ENCODE measurements around the gene PLEKHG3.
A peak's percentile ranks its signal among the peaks of the same experiment; 100 is the strongest.

The PLEKHG3 gene

GRCh38 chr14:64722842-64723447, 18.7 kb downstream of the PLEKHG3 start:
- H3K27ac ChIP-seq, result peak overlapping the region; percentile 94
- peak; percentile 80 for DNase-seq (ENCODE audit: low read depth, low spot score)

GRCh38 chr14:64723691-64724577, 19.7 kb downstream of the PLEKHG3 start:
- DNase-seq (ENCODE audit: low read depth, low spot score), result peak; percentile 66
- H3K27ac ChIP-seq, result peak overlapping the region; percentile 94

- peak overlapping the region; percentile 94 for H3K27ac ChIP-seq
- DNase-seq (ENCODE audit: low read depth, low spot score), result no peak
Measured at GRCh38 chr14:64724578-64724930, 20.3 kb downstream of the PLEKHG3 start.

- peak overlapping the region; percentile 94 for H3K27ac ChIP-seq
- no peak for DNase-seq (ENCODE audit: low read depth, low spot score)
Measured at GRCh38 chr14:64725261-64725815, 21.1 kb downstream of the PLEKHG3 start.

GRCh38 chr14:64725879-64726584, 21.8 kb downstream of the PLEKHG3 start:
- DNase-seq (ENCODE audit: low read depth, low spot score), result no peak
- peak overlapping the region; percentile 94 for H3K27ac ChIP-seq

- peak overlapping the region; percentile 94 for H3K27ac ChIP-seq
- peak; percentile 89 for DNase-seq (ENCODE audit: low read depth, low spot score)
Measured at GRCh38 chr14:64726585-64726890, 22.3 kb downstream of the PLEKHG3 start.

GRCh38 chr14:64727551-64728071, 23.4 kb downstream of the PLEKHG3 start:
- DNase-seq (ENCODE audit: low read depth, low spot score), result no peak
- peak overlapping the region; percentile 94 for H3K27ac ChIP-seq

- DNase-seq (ENCODE audit: low read depth, low spot score), result no peak
- H3K27ac ChIP-seq, result no peak overlapping the region
Measured at GRCh38 chr14:64728106-64728505, 23.9 kb downstream of the PLEKHG3 start.

- H3K27ac ChIP-seq, result no peak overlapping the region
- no peak for DNase-seq (ENCODE audit: low read depth, low spot score)
Measured at GRCh38 chr14:64728856-64729255, 24.6 kb downstream of the PLEKHG3 start.

- no peak overlapping the region for H3K27ac ChIP-seq
- DNase-seq (ENCODE audit: low read depth, low spot score), result no peak
Measured at GRCh38 chr14:64729386-64730060, 25.3 kb downstream of the PLEKHG3 start.

GRCh38 chr14:64730061-64730440, 25.8 kb downstream of the PLEKHG3 start:
- DNase-seq (ENCODE audit: low read depth, low spot score), result no peak
- H3K27ac ChIP-seq, result no peak overlapping the region

GRCh38 chr14:64730681-64731080, 26.5 kb downstream of the PLEKHG3 start:
- no peak overlapping the region for H3K27ac ChIP-seq
- no peak for DNase-seq (ENCODE audit: low read depth, low spot score)

GRCh38 chr14:64731141-64731581, 26.9 kb downstream of the PLEKHG3 start:
- no peak for DNase-seq (ENCODE audit: low read depth, low spot score)
- no peak overlapping the region for H3K27ac ChIP-seq

- H3K27ac ChIP-seq, result no peak overlapping the region
- no peak for DNase-seq (ENCODE audit: low read depth, low spot score)
Measured at GRCh38 chr14:64732066-64732465, 27.8 kb downstream of the PLEKHG3 start.

GRCh38 chr14:64732536-64733120, 28.4 kb downstream of the PLEKHG3 start:
- DNase-seq (ENCODE audit: low read depth, low spot score), result no peak

GRCh38 chr14:64733321-64733720, 29.1 kb downstream of the PLEKHG3 start:
- no peak for DNase-seq (ENCODE audit: low read depth, low spot score)
- H3K27ac ChIP-seq, result no peak overlapping the region

More at GRCh38 chr14:64732536-64733120, 28.4 kb downstream of the PLEKHG3 start:
- H3K27ac ChIP-seq, result no peak overlapping the region

GRCh38 chr14:64733899-64734298, 29.7 kb downstream of the PLEKHG3 start:
- no peak overlapping the region for H3K27ac ChIP-seq
- DNase-seq (ENCODE audit: low read depth, low spot score), result no peak

- no peak overlapping the region for H3K27ac ChIP-seq
- no peak for DNase-seq (ENCODE audit: low read depth, low spot score)
Measured at GRCh38 chr14:64734990-64735389, 30.8 kb downstream of the PLEKHG3 start.

GRCh38 chr14:64736271-64737169, 32.3 kb downstream of the PLEKHG3 start:
- DNase-seq (ENCODE audit: low read depth, low spot score), result no peak
- peak overlapping the region; percentile 13 for H3K27ac ChIP-seq

All from epithelial cell of prostate (primary cell).